Endometrium (tissue), 2 donors: ENCODE data around the gene TBL1XR1.

Experiments used
- FAIRE-seq: peaks from 2 replicates; lab custom pipeline; 2012; peaks lifted over from hg19 to GRCh38; lab: Jason Lieb, UNC
- donor health status: control.
- donor health status: control.

Gene TBL1XR1

DNA sequence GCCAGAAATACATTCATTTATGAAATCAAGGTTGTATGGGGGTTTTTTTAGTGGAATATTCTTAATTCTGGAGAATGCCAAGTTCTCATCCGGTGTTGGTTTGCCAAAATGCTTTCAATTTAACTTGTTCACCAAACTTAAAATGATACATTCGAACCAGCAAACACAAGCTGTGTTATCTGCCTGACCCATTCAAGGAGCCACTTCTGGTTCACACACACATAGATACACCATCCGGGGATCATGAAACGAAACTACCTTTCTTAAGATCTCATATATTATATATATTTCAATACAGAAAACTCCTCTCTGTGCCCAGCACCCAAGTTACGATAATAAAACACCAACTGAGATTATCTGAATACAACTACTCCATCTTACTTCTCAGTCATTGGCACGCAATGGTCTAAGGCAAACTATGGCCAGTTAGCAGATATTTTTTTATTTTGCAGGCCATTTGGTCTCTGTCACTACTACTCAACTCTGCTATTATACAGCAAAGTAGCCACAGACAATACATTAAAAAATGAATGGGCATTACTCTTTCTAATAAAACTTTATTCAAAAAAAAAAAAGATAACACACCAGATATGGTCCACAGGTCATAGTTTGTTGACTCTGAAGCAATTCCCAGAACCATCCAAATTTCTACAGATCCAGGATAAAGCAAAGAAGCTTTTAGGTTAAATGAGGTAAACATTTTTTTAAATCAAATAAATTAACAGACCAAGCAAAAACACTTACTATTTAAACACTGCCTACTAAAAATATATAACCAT lies 89.6 kb downstream of the TBL1XR1 start:
- FAIRE-seq: no peak

- no peak for FAIRE-seq
Measured at GRCh38 chr3:177106594-177106993, 90.7 kb downstream of the TBL1XR1 start.

DNA sequence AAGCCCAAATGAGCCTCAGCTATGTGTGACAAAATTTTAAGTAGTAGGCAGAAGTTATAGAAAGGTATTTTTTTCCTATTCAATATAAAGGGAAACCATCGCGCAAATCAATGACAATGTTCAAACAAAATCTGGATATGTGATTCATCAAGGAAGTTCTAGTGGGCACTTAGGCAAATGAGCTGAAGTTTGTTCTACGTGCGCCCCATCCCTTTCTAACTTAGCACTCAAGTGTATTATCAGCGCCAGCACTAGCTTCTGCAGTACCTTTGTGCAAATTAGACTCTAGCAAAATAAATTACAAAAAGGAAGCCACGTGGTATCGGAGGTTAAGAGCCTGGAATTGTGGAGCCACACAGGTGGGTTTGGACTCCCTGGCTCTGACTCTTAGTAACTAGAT lies 91.1 kb downstream of the TBL1XR1 start:
- FAIRE-seq: no peak

GRCh38 chr3:177105623-177106022 lies 91.7 kb downstream of the TBL1XR1 start:
- FAIRE-seq: no peak

DNA sequence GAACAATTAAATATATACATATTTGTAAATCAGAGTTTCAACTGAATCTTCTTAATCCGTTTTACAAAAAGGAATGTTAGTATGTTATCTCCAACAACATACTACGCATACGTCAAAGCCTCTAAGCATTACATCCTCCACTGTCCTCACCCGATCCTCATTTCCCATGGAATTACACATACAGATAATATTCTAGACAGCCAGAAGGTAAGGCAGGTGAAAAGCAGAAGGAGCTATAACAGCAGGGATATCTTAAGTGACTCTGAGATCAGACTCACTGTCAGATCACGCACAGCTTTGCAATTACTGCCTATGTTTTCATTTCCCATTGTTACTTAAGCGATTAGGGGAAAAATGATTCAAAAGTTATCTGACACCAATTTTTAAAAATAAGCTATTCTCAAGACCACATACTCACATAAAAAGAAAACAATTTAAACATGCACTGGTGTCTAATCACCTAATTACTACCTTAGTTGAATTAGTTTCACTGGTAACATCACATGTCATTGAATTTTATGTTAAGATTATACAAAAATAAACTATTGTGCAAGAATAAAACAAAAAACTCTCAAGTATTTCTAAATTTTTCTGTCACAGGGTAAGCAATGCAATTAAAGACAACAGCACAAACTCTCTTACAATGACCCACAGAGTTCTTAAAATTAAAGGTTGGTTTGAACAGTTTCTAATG lies 92.8 kb downstream of the TBL1XR1 start:
- FAIRE-seq: no peak

- FAIRE-seq: no peak
Measured at GRCh38 chr3:177102553-177102952, 94.7 kb downstream of the TBL1XR1 start.

DNA sequence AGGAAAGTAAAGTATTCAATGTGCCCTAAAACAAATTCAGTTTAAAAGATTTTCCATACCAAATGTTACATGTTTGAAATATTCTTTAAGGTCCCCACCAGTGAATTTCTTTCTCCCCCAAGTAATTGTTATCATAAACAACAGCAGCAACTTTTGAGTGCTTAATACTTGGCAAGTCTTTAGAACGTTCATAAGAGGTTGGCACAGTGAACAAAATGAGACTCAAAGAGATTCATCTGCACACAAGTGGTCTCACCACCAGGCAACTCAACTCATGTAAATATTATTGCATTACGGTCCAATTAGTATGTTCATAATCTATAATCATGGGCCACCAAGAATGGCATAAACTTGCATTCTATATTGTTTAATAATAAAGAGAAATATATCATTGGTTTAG lies 98.7 kb downstream of the TBL1XR1 start:
- FAIRE-seq: no peak

- FAIRE-seq: no peak
Measured at GRCh38 chr3:177096615-177097014, 100.7 kb downstream of the TBL1XR1 start.

- no peak for FAIRE-seq
Measured at GRCh38 chr3:177093966-177094365, 103.3 kb downstream of the TBL1XR1 start.

DNA sequence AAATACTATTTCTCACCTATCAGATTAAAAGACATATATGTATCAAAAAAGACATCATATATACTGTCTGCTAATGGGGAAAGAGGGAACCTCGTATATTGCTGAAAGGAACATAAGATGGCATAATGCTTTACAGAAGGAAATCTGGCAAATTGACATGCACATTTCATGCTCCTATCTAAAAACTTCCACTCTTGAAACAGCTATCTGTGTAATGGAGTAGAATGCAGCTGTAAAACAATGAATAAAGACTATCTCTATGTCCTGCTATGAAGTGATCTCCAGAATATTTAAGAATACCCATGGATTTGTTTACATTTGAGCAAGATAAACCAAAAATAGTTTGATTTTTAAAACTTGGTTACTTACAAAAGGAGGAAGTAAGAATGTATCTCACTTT lies 107.4 kb downstream of the TBL1XR1 start:
- no peak for FAIRE-seq

GRCh38 chr3:177089110-177089509 lies 108.2 kb downstream of the TBL1XR1 start:
- FAIRE-seq: no peak

DNA sequence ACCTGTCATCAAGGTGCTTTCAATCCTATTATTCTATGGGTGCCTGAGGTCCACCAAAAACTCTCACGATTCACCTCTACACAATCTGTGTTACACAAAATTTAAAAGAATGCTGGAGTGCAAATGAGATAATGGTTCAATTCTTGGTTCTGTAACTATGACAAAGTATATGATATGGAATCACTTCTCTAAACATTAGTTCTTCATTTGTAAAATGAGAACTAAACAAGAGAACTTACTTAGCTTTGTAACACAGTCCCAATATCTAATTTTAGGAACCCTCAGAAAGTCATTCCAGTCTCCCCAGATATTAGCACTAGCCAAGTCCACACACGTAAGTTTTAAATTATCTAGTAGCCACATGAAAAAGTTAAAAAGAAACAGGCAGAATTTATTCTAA lies 111.5 kb downstream of the TBL1XR1 start:
- FAIRE-seq: no peak

DNA sequence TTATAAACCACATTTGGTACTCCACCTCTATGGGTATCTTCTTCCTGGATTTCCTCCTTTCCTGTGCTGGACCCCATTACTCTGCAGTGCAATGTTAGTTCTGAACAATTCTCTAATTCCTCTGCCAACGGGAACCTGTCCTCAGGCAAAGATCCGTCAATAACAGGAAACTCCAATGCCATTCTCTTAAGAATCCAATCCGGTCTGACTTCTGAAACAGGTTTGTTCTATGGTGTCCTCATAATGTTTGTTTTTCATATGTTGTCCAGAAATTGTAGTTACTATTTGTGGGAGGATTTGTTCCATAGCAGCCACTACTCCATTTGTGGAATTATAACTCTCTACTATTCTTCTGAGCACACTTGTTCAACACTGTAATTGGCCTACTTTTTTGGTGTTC lies 112.7 kb downstream of the TBL1XR1 start:
- no peak for FAIRE-seq

- FAIRE-seq: no peak
Measured at GRCh38 chr3:177080122-177080521, 117.2 kb downstream of the TBL1XR1 start.

DNA sequence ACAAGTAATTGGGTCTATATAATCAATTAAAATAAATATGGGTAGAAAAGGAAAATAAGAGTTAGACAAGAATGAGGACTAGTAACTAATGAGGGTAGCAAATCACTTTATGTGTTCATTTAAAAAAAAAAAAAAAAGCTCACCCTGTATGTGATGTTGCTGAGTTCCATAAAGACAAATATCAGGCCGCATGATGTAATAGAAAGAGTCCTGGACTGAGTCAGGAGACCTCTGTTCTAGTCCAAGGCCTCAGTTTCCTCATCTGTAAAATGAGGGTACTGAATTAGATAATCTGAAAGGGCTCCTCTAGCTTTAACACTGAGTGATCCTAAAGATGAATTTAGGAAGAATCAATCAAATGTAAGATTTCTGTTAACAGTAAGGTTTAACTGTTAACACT lies 117.6 kb downstream of the TBL1XR1 start:
- no peak for FAIRE-seq

DNA sequence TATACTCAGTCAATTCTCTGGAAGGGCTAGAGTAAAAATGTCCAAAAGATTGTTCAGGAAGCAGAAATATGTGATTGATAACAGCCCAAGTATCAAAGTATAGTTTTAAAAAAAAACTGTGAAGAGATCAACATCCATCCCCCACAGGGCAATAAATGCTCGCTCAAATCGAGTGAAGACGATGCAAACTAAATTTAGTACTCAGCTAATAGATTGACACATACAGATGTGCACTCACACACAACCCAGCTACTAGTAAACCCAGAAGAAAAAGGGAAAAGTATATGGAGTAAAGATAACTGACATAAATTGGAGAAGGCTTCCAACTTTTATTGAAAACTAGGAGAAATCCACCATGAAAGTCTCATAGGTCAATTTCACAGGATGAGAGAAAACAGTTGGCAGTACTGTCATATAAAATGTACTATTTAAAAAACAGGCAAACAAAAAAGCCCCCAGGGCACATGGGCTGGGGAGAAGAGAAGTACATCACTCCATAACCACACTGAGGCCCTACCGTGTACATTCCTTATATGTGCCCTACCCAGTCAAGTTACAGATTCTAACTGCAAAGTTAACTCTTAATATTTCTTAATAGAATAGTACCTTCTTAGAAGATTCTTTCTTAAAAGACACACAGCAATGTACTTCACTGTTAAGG lies 125.7 kb downstream of the TBL1XR1 start:
- no peak for FAIRE-seq

- no peak for FAIRE-seq
Measured at GRCh38 chr3:177069514-177070329, 127.6 kb downstream of the TBL1XR1 start.

GRCh38 chr3:177068967-177069366 lies 128.3 kb downstream of the TBL1XR1 start:
- FAIRE-seq: no peak

GRCh38 chr3:177066068-177066467 lies 131.2 kb downstream of the TBL1XR1 start:
- no peak for FAIRE-seq

GRCh38 chr3:177065285-177066033 lies 131.8 kb downstream of the TBL1XR1 start:
- FAIRE-seq: no peak

GRCh38 chr3:177062052-177062732 lies 135.1 kb downstream of the TBL1XR1 start:
- FAIRE-seq: no peak
